Right lobe of liver (tissue), 4 donors: Measurements from ENCODE around the gene ZNF506.

Source experiments
- POLR2A ChIP-seq: fragments of 450-650 bp; IDR thresholded peaks from one replicate; pipeline ENCODE4 v1.6.1; 2017; ENCODE audit warnings: antibody characterized with exemption, mild to moderate bottlenecking
- TF ChIP-seq, protein P1 (sequence below), 4 donors: fragments of 200-600 bp in 3 of 4; fragments of 450-650 bp in 1 of 4; IDR thresholded peaks; one replicate each; pipeline versions ENCODE4 v1.5.1 to v1.8.0; 2016 to 2022; ENCODE audit warnings: antibody characterized with exemption in 4 of 4, mild to moderate bottlenecking in 2 of 4
- donor health status: DM: no; HTN: no; CAD: no.
- donor health status: DM: no; HTN: no; CAD: no.
- donor health status: DM: no; HTN: yes; CAD: no.

GRCh38 chr19:19743176-19743575, 78.4 kb downstream of the ZNF506 start:
- TF ChIP-seq, protein P1, sequence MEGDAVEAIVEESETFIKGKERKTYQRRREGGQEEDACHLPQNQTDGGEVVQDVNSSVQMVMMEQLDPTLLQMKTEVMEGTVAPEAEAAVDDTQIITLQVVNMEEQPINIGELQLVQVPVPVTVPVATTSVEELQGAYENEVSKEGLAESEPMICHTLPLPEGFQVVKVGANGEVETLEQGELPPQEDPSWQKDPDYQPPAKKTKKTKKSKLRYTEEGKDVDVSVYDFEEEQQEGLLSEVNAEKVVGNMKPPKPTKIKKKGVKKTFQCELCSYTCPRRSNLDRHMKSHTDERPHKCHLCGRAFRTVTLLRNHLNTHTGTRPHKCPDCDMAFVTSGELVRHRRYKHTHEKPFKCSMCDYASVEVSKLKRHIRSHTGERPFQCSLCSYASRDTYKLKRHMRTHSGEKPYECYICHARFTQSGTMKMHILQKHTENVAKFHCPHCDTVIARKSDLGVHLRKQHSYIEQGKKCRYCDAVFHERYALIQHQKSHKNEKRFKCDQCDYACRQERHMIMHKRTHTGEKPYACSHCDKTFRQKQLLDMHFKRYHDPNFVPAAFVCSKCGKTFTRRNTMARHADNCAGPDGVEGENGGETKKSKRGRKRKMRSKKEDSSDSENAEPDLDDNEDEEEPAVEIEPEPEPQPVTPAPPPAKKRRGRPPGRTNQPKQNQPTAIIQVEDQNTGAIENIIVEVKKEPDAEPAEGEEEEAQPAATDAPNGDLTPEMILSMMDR (IDR thresholded peaks at IDR 0.05), result no peak
- no peak for TF ChIP-seq POLR2A
